ENCODE measurements around the gene DYNC2H1. TPM values are rescaled to one million over a fixed set of nuclear protein-coding genes. Genes with fewer than 3 reads are reported as not detected.

DYNC2H1 gene
- total RNA-seq, 3 donors from 2014 or later = 36.7 to 46.2 (median 40.3) TPM

- no peak overlapping the region for H3K27ac ChIP-seq
- TF ChIP-seq POLR2A (IDR thresholded peaks at IDR 0.05) = no peak
- TF ChIP-seq CTCF (IDR thresholded peaks at IDR 0.05) = no peak
- TF ChIP-seq POLR2AphosphoS5 (IDR thresholded peaks at IDR 0.05) = no peak
- intact Hi-C loops (cut with DNase I; ENCODE audit: low total_unique reads) = no loop called here
- DNase-seq (ENCODE audit: low spot score in 2 of 2) = no peak
- H3K4me1 ChIP-seq = peaks cover 2 to 4% of the 10 kb centered on the region in 2 donors
- peaks cover 4% of the 10 kb centered on the region for H3K36me3 ChIP-seq
- H3K27me3 ChIP-seq = no peaks in the 10 kb centered on the region
- H3K9me3 ChIP-seq = no peaks in the 10 kb centered on the region
- H3K4me3 ChIP-seq = no peak overlapping the region
Observed at GRCh38 chr11:103085758-103086365, 23.4 kb upstream of the DYNC2H1 start.

DNA sequence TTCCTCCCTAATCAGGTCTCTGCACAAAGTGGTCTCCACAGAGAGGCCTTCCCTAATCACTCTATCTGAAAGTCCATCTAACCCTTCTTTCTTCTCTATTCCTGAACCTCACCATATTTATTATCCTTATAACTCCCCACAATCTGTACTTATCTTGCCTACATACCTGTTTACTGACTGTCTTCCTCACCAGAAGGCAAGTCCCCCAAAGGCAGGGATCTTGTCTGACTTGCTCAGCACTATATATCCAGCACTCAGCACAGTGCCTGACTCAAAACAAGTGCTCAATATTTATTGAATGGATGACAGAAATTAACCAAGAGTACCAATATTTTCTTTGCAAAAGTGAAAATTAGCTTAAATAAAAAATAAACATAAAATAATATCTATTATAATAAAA is 22.8 kb upstream of the DYNC2H1 start:
- Histone ChIP-seq H3K9me3 (no peaks in the 10 kb centered on the region), H3K36me3 (peaks cover 4% of the 10 kb centered on the region), H3K4me1 (peaks cover 2 to 4% of the 10 kb centered on the region in 2 donors), H3K27me3 (no peaks in the 10 kb centered on the region), H3K27ac (no peak overlapping the region), H3K4me3 (no peak overlapping the region)
- TF ChIP-seq POLR2AphosphoS5 (IDR thresholded peaks at IDR 0.05) (no peak), POLR2A (IDR thresholded peaks at IDR 0.05) (no peak), CTCF (IDR thresholded peaks at IDR 0.05) (no peak)
- no peak for DNase-seq (ENCODE audit: low spot score in 2 of 2)
- intact Hi-C loops (cut with DNase I; ENCODE audit: low total_unique reads) = no loop called here

DNA sequence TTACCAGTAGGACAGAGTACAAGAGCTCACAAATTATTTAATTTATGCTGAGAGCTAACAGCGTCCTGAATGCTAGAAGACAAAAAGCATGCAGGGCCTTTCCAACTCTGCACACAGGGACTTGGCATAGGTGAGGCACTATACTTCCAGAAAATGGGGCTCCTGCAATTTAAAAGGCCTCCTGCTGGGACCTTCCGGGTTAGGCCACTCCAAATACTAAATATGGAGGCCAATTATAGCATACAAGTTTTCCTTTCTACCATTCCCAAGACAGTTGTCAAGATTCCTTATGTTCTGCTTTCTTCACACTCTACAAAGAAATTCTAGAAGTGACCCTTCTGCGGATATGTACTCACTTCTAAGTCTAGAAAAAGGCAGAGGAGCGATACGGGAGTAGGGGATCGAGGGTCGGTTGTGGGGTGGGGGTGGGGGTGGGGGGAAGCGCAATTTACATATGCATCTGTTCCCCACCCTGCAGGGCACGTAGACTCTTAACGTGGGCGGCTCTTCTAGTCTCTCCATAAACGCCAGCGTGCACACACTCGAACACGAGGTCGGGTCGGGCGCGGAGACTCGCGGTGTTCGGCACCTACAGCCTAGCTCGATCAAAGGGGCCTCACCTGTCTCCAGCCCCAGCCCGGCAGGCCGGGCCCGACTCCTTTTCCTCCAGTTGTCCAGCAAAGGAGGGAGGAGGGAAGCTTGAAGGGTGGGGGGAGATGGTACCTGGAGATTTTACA is 18.0 kb upstream of the DYNC2H1 start:
- Histone ChIP-seq H3K27me3 (no peaks in the 10 kb centered on the region), H3K27ac (peak overlapping the region; percentile 91), H3K4me1 (peaks cover 2 to 4% of the 10 kb centered on the region in 2 donors), H3K4me3 (peak overlapping the region; percentile 85 to 97 (median 87)), H3K9me3 (no peaks in the 10 kb centered on the region), H3K36me3 (no peaks in the 10 kb centered on the region)
- TF ChIP-seq CTCF (IDR thresholded peaks at IDR 0.05) = no peak
- no peak for TF ChIP-seq POLR2AphosphoS5 (IDR thresholded peaks at IDR 0.05)
- no peak for TF ChIP-seq POLR2A (IDR thresholded peaks at IDR 0.05)
- DNase-seq (ENCODE audit: low spot score in 2 of 2) = no peak
- intact Hi-C loops (cut with DNase I; ENCODE audit: low total_unique reads) = no loop called here

GRCh38 chr11:103091801-103092524 is 17.3 kb upstream of the DYNC2H1 start, which contains the start of gene DCUN1D5:
DCUN1D5 (minus strand) TSS chr11:103092160; CDS start chr11:103091872, 288 bp downstream.
- intact Hi-C loops (cut with DNase I; ENCODE audit: low total_unique reads) = no loop called here
- no peaks in the 10 kb centered on the region for H3K9me3 ChIP-seq
- peak within 1 kb of the TSS; percentile 91 for H3K27ac ChIP-seq
- TF ChIP-seq POLR2AphosphoS5 (IDR thresholded peaks at IDR 0.05) = peak; percentile 62 to 80 (median 80)
- TF ChIP-seq POLR2A (IDR thresholded peaks at IDR 0.05) = peak; percentile 42
- no peak for TF ChIP-seq CTCF (IDR thresholded peaks at IDR 0.05)
- peak within 1 kb of the TSS; percentile 85 to 97 (median 87) for H3K4me3 ChIP-seq
- no peaks in the 10 kb centered on the region for H3K27me3 ChIP-seq
- peaks cover 2 to 4% of the 10 kb centered on the region in 2 donors for H3K4me1 ChIP-seq
- no peaks in the 10 kb centered on the region for H3K36me3 ChIP-seq
- peak; percentile 95 to 98 for DNase-seq (ENCODE audit: low spot score in 2 of 2)
